Gastroesophageal sphincter (tissue), 4 donors: ENCODE results near the gene TTYH1. TPM values are rescaled to one million over a fixed set of nuclear protein-coding genes. Genes with fewer than 3 reads are reported as not detected.

ENCODE experiments used
- ATAC-seq: fragments of 150-250 bp; one replicate; pipeline ENCODE4 v1.9.1; 2016; ENCODE audit warnings: mild to moderate bottlenecking, moderate library complexity
- H3K27ac ChIP-seq, 4 donors: fragments of 200-600 bp; sonication (generic) in 3 of 4; 1 replicate in 3 of 4; 2 replicates in 1 of 4; pipeline ENCODE4 v1.5.1; 2016 to 2019
- H3K27me3 ChIP-seq: fragments of 200-600 bp; sonication (generic); one replicate; pipeline ENCODE4 v1.5.1; 2019
- H3K36me3 ChIP-seq, 2 donors: fragments of 200-600 bp; sonication (generic); one replicate each; pipeline ENCODE4 v1.5.1; 2019; ENCODE audit warnings: control low read depth in 1 of 2
- H3K4me1 ChIP-seq, 3 donors: fragments of 200-600 bp; sonication (generic); 1 replicate in 2 of 3; 2 replicates in 1 of 3; pipeline ENCODE4 v1.5.1; 2016 to 2019; ENCODE audit warnings: control low read depth in 2 of 3
- H3K4me3 ChIP-seq, 2 donors: fragments of 200-600 bp; sonication (generic); one replicate each; pipeline ENCODE4 v1.5.1; 2019; ENCODE audit warnings: mild to moderate bottlenecking in 1 of 2, moderate library complexity in 1 of 2
- H3K9me3 ChIP-seq, 3 donors: fragments of 200-600 bp; sonication (generic); one replicate each; pipeline ENCODE4 v1.5.1; 2017 to 2019; ENCODE audit warnings: control low read depth in 2 of 3
- CTCF ChIP-seq, 4 experiments: fragments of 200-600 bp in 2 of 4; fragments of 450-650 bp in 2 of 4; sonication (generic) in 1 of 4; IDR thresholded peaks; one replicate each; pipeline ENCODE4 v1.5.1; 2017 to 2019; ENCODE audit warnings: antibody characterized with exemption in 4 of 4, mild to moderate bottlenecking in 2 of 4, moderate library complexity in 2 of 4
- EP300 ChIP-seq: sonication (generic); formaldehyde crosslinking; IDR thresholded peaks from one replicate; pipeline ENCODE4 v1.6.1; 2017; ENCODE audit warnings: antibody characterized with exemption, mild to moderate bottlenecking
- POLR2A ChIP-seq, 2 donors: fragments of 450-650 bp; IDR thresholded peaks; one replicate each; pipeline ENCODE4 v1.6.1; 2017; ENCODE audit warnings: antibody characterized with exemption in 2 of 2, mild to moderate bottlenecking in 2 of 2, moderate library complexity in 1 of 2
- POLR2AphosphoS5 ChIP-seq: sonication (generic); formaldehyde crosslinking; IDR thresholded peaks from one replicate; pipeline ENCODE4 v1.6.1; 2017; ENCODE audit warnings: antibody characterized with exemption
- WGBS, 2 donors: methylation state at CpG; one replicate each; pipeline ENCODE4 v1.1.5; 2018; ENCODE audit warnings: low coverage in 1 of 2; 5-methylcytosine and 5-hydroxymethylcytosine counted together
- total RNA-seq, 4 donors: library from RNA; depleted of rRNA; stranded (reverse); fragments of >200 nt; gene quantifications; one replicate each; pipeline ENCODE4 v1.1.0, GENCODE V29; 2016

Gene TTYH1
- total RNA-seq, 4 donors from 2014 or later, result 1.2 to 19.8 (median 5.5) TPM

- ATAC-seq, result no peak
- peaks cover 86% of the 10 kb centered on the region for H3K27me3 ChIP-seq
- no peak for TF ChIP-seq POLR2A (IDR thresholded peaks at IDR 0.05)
- TF ChIP-seq POLR2AphosphoS5, result no peak
- no peak for TF ChIP-seq EP300
- TF ChIP-seq CTCF (IDR thresholded peaks at IDR 0.05), result no peak
- no CpG with 5 or more reads among the region's 11 CpGs for WGBS, 2 donors
- H3K36me3 ChIP-seq, result no peaks in the 10 kb centered on the region
- no peaks in the 10 kb centered on the region for H3K9me3 ChIP-seq
- peaks cover 0 to 27% (median 11%) of the 10 kb centered on the region in 3 donors for H3K4me1 ChIP-seq
- no peak overlapping the region for H3K4me3 ChIP-seq
- no peak overlapping the region for H3K27ac ChIP-seq
Measured at GRCh38 chr19:54428323-54429175, 13.3 kb downstream of the TTYH1 start.

DNA sequence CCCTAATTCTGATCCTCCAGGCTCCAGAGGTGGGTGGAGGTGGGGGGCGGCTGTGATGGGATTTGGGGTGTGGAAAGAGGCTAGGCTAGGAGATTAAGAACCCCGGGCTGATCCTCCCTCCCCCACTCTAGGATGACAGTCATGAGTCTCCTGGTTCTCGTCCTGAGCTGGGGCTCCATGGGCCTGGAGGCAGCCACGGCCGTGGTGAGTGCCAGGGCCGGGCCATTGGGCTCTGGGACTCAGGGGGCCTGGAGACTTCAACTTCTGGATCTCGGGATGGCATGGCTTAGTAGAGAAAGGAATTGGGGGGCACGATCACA, 13.9 kb downstream of the TTYH1 start:
- peaks cover 81% of the 10 kb centered on the region for H3K27me3 ChIP-seq
- H3K27ac ChIP-seq, result no peak overlapping the region
- no peaks in the 10 kb centered on the region for H3K9me3 ChIP-seq
- peaks cover 0 to 30% (median 12%) of the 10 kb centered on the region in 3 donors for H3K4me1 ChIP-seq
- H3K36me3 ChIP-seq, result no peaks in the 10 kb centered on the region
- ATAC-seq, result no peak
- TF ChIP-seq CTCF (IDR thresholded peaks at IDR 0.05) (no peak), EP300 (no peak), POLR2A (IDR thresholded peaks at IDR 0.05) (no peak), POLR2AphosphoS5 (no peak)
- 51% methylated on average over 7 of the region's 8 CpGs; no CpG with 5 or more reads in 1 of the 2 donors for WGBS, 2 donors
- H3K4me3 ChIP-seq, result no peak overlapping the region

DNA sequence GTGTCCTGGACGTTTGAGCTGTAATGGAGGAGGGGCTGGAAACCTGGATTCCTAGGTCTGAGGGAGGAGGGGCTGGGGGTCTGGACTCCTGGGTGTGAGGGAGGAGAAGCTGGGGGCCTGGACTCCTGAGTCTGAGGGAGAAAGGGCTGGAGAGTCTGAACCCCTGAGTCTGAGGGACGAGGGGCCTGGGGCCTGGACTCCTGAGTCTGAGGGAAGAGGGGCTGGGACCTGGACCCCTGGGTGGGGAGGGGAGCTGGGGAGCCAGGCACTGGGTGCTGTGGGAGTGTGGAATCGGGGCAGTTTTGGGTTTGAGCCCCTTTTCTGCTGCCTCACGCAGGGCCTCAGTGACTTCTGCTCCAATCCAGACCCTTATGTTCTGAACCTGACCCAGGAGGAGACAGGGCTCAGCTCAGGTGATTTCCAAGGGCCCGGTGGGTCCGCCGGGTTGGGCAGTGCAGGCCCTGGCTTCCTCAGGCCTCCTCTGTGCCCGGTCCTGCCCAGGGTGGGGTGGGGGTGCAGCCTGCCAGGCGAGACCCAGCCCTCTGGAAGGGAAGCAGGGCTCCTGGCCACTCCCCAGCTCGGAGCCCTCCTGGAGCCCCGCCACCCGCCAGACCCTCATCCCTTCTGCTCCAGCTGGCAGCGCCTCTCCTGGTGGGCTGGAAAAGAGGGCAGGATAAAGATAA, 14.4 kb downstream of the TTYH1 start:
- peaks cover 75% of the 10 kb centered on the region for H3K27me3 ChIP-seq
- no peak for ATAC-seq
- no peaks in the 10 kb centered on the region for H3K9me3 ChIP-seq
- no peak overlapping the region for H3K4me3 ChIP-seq
- H3K36me3 ChIP-seq, result no peaks in the 10 kb centered on the region
- TF ChIP-seq POLR2A (IDR thresholded peaks at IDR 0.05) (no peak), POLR2AphosphoS5 (no peak), CTCF (IDR thresholded peaks at IDR 0.05) (no peak), EP300 (no peak)
- peaks cover 0 to 35% (median 17%) of the 10 kb centered on the region in 3 donors for H3K4me1 ChIP-seq
- H3K27ac ChIP-seq, result no peak overlapping the region
- WGBS, 2 donors, result 48 to 50% methylated on average over 2 to 3 of the region's 13 CpGs

GRCh38 chr19:54430306-54431254, 15.3 kb downstream of the TTYH1 start:
- peak; percentile 61 for ATAC-seq
- 0% methylated on average over 3 of the region's 43 CpGs; no CpG with 5 or more reads in 1 of the 2 donors for WGBS, 2 donors
- Histone ChIP-seq H3K36me3 (no peaks in the 10 kb centered on the region), H3K4me1 (peaks cover 0 to 44% (median 24%) of the 10 kb centered on the region in 3 donors), H3K27me3 (peaks cover 66% of the 10 kb centered on the region), H3K9me3 (no peaks in the 10 kb centered on the region), H3K27ac (peak overlapping the region in 1 of 4 donors; percentile 6), H3K4me3 (peak overlapping the region in 1 of 2 donors; percentile 43)
- no peak for TF ChIP-seq POLR2AphosphoS5
- TF ChIP-seq EP300, result no peak
- no peak for TF ChIP-seq POLR2A (IDR thresholded peaks at IDR 0.05)
- TF ChIP-seq CTCF (IDR thresholded peaks at IDR 0.05), result peak in 1 of 4 experiments; percentile 33
